Dendritic cell treated with granulocyte-macrophage colony-stimulating factor and Interleukin-4, amounts not matched to agents 40 ng/mL and 50 ng/mL, for 4 days (primary cell): ENCODE measurements around the gene TNFSF12.

Experiments
- H3K27ac Mint-ChIP-seq: one replicate; pipeline ENCODE4 v1.8.0; 2022; ENCODE audit warnings: mild to moderate bottlenecking, mixed read lengths
- H3K27me3 Mint-ChIP-seq: one replicate; pipeline ENCODE4 v1.8.0; 2022; ENCODE audit warnings: mild to moderate bottlenecking, mixed read lengths
- H3K36me3 Mint-ChIP-seq: one replicate; pipeline ENCODE4 v1.8.0; 2022; ENCODE audit warnings: low read depth, mixed read lengths
- H3K4me1 Mint-ChIP-seq: one replicate; pipeline ENCODE4 v1.8.0; 2022; ENCODE audit warnings: low read depth, mixed read lengths
- H3K4me3 Mint-ChIP-seq: one replicate; pipeline ENCODE4 v1.8.0; 2022; ENCODE audit warnings: mild to moderate bottlenecking, moderate library complexity, mixed read lengths
- H3K9me3 Mint-ChIP-seq: one replicate; pipeline ENCODE4 v1.8.0; 2022; ENCODE audit warnings: mixed read lengths
- intact Hi-C: fragments of 100-400 bp; cut with micrococcal nuclease; formaldehyde crosslinking; loops from one replicate; pipeline ENCODE4 v1.15.0; 2022

TNFSF12 gene

DNA sequence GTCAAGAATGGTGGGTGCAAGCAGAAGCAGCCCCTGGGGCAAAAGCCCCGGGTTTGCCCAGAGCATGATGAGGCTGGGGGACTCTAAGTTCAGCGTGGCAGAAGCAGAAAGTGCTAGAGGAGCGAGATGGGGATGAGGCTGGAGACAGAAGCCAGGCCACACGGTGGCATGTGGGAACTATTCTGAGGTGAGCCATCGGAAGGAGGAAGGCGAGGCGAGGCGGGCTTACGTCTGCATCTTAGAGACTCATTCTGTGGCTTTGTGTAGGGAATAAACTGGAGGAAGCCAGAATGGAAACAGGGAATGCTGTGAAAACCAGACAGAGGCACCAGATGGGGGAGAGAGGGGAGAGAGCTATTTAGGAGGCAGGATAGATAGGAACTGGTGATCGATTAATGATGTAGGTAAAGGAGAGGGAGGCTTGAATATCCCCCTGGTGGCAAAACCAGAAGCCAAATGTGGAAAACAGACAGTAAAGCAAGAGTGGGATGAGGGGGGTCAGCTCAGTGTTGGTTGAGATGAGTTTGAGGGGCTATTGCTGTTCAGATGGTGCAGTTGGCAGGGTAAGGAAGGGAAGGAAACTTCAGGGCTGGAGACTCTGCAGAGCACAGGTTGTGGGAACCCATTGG is 6.6 kb downstream of the TNFSF12 start:
- Mint-ChIP-seq H3K4me3 (no peak overlapping the region), H3K36me3 (peaks cover 73% of the 10 kb centered on the region), H3K27me3 (no peaks in the 10 kb centered on the region), H3K4me1 (peaks cover 96% of the 10 kb centered on the region), H3K9me3 (no peaks in the 10 kb centered on the region), H3K27ac (peak overlapping the region; percentile 24)
- intact Hi-C loops = no loop called here

DNA sequence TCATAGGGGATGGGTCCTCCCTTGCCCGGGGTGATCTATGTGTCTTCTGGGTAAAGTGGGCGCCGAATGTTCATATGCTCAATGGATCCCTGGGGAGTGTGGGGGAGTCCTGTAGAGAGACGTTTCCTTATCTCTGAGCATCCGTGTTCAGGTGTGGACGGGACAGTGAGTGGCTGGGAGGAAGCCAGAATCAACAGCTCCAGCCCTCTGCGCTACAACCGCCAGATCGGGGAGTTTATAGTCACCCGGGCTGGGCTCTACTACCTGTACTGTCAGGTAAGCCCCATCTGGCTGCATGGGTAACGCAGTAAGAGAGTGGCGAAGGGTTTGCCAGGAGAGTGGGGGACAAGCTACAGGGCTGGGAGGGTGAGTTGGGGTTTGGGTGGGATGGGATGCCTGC is 7.8 kb downstream of the TNFSF12 start:
- intact Hi-C loops = no loop called here
- Mint-ChIP-seq H3K36me3 (peaks cover 73% of the 10 kb centered on the region), H3K27ac (peak overlapping the region; percentile 96), H3K4me3 (no peak overlapping the region), H3K4me1 (peaks cover 96% of the 10 kb centered on the region), H3K27me3 (no peaks in the 10 kb centered on the region), H3K9me3 (no peaks in the 10 kb centered on the region)

DNA sequence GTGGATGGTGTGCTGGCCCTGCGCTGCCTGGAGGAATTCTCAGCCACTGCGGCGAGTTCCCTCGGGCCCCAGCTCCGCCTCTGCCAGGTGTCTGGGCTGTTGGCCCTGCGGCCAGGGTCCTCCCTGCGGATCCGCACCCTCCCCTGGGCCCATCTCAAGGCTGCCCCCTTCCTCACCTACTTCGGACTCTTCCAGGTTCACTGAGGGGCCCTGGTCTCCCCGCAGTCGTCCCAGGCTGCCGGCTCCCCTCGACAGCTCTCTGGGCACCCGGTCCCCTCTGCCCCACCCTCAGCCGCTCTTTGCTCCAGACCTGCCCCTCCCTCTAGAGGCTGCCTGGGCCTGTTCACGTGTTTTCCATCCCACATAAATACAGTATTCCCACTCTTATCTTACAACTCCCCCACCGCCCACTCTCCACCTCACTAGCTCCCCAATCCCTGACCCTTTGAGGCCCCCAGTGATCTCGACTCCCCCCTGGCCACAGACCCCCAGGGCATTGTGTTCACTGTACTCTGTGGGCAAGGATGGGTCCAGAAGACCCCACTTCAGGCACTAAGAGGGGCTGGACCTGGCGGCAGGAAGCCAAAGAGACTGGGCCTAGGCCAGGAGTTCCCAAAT is 8.4 kb downstream of the TNFSF12 start:
- intact Hi-C loops = no loop called here
- Mint-ChIP-seq H3K4me1 (peaks cover 92% of the 10 kb centered on the region), H3K9me3 (no peaks in the 10 kb centered on the region), H3K27ac (peak overlapping the region; percentile 96), H3K36me3 (peaks cover 76% of the 10 kb centered on the region), H3K4me3 (peak overlapping the region; percentile 22), H3K27me3 (no peaks in the 10 kb centered on the region)

DNA sequence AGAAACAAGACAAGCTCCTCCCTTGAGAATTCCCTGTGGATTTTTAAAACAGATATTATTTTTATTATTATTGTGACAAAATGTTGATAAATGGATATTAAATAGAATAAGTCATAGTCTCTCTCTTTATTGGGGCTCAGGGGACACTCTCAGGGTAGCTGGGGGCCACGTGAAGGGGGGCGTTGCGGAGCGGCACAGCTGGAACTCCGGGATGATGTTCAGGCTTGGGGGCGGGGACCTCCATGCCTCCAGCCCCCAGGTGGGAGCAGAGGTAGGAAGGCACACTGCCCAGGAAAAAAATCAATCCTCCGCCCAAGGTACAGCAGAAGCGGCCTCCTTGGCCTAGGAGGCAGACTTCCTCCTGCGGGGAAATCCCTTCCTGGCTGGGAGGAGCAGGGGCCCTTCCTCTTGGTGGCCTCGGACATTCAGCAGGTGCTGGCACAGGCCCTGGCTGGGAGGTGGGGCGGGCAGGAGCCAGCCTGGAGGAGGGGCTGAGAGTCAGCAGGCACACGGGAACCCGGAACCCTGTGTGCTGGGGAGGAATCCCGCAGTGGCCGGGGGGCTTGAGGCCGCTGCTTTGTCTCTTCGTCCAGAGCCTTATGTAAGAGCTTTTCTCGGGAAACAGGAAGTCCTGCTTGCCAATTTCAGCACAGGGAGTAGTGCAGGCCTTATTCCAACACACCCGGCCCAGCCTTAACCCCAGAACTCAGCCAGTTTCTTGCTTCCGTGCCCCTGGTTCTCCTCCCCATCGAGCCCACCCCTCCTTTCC is 9.1 kb downstream of the TNFSF12 start:
- H3K36me3 Mint-ChIP-seq = peaks cover 83% of the 10 kb centered on the region
- H3K27me3 Mint-ChIP-seq = no peaks in the 10 kb centered on the region
- peak overlapping the region; percentile 96 for H3K27ac Mint-ChIP-seq
- peaks cover 92% of the 10 kb centered on the region for H3K4me1 Mint-ChIP-seq
- intact Hi-C loops = no loop called here
- peak overlapping the region; percentile 97 for H3K4me3 Mint-ChIP-seq
- H3K9me3 Mint-ChIP-seq = no peaks in the 10 kb centered on the region

DNA sequence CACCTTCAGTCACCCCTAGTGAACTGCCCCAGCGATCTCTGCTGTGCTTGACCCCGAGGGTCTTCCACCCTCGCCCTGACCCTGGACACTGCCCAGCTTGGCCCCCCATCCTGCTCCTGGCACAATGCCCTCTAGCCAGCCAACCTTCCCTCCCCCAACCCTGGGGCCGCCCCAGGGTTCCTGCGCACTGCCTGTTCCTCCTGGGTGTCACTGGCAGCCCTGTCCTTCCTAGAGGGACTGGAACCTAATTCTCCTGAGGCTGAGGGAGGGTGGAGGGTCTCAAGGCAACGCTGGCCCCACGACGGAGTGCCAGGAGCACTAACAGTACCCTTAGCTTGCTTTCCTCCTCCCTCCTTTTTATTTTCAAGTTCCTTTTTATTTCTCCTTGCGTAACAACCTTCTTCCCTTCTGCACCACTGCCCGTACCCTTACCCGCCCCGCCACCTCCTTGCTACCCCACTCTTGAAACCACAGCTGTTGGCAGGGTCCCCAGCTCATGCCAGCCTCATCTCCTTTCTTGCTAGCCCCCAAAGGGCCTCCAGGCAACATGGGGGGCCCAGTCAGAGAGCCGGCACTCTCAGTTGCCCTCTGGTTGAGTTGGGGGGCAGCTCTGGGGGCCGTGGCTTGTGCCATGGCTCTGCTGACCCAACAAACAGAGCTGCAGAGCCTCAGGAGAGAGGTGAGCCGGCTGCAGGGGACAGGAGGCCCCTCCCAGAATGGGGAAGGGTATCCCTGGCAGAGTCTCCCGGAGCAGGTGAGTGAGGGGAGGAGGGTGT is 9.9 kb downstream of the TNFSF12 start, which contains the start of gene TNFSF13:
Gene TNFSF13 (plus strand): TSS at position 207 of the 776 bp plus-strand sequence. CDS start 290 bp downstream, at position 497.
- no peaks in the 10 kb centered on the region for H3K9me3 Mint-ChIP-seq
- H3K4me3 Mint-ChIP-seq = peak within 1 kb of the TSS; percentile 97
- H3K4me1 Mint-ChIP-seq = peaks cover 94% of the 10 kb centered on the region
- intact Hi-C loops = no loop called here
- peak within 1 kb of the TSS; percentile 96 for H3K27ac Mint-ChIP-seq
- H3K36me3 Mint-ChIP-seq = peaks cover 86% of the 10 kb centered on the region
- H3K27me3 Mint-ChIP-seq = no peaks in the 10 kb centered on the region

DNA sequence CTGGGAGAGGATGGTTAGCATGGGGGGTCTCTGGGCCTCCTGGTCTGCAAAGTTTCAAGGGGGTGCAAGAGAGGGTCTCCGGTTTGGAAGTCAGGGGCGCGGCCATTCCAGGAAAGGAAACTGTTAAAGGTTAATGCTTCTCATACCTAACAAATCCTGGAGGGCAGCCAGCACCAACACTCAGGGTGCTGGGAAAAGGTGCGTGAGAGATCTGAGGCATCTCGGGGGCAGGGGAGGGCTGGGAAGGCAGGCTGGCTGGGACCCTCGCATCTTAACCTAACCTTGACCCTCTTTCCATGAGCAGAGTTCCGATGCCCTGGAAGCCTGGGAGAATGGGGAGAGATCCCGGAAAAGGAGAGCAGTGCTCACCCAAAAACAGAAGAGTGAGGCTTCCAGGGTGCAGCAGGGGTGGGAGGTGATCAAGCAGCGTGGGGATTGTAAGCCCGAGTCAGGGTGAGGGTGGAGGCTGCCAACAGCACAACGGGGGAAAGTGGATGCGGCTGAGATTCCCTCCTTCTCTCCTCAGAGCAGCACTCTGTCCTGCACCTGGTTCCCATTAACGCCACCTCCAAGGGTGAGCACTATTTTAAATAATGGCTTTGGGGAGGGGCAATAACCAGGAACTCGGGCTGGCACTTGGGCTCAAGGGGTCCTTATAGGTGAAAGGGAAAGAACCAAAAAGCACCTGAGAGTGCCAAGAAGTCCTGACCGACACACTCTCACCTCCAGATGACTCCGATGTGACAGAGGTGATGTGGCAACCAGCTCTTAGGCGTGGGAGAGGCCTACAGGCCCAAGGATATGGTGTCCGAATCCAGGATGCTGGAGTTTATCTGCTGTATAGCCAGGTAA is 10.7 kb downstream of the TNFSF12 start:
- Mint-ChIP-seq H3K27ac (peak overlapping the region; percentile 96), H3K9me3 (no peaks in the 10 kb centered on the region), H3K4me1 (peaks cover 95% of the 10 kb centered on the region), H3K36me3 (peaks cover 88% of the 10 kb centered on the region), H3K27me3 (no peaks in the 10 kb centered on the region), H3K4me3 (peak overlapping the region; percentile 97)
- intact Hi-C loops = loop anchor here (2.0 kb wide), 1 partner anchor 123 kb away; no protein-coding TSS in a partner anchor

DNA sequence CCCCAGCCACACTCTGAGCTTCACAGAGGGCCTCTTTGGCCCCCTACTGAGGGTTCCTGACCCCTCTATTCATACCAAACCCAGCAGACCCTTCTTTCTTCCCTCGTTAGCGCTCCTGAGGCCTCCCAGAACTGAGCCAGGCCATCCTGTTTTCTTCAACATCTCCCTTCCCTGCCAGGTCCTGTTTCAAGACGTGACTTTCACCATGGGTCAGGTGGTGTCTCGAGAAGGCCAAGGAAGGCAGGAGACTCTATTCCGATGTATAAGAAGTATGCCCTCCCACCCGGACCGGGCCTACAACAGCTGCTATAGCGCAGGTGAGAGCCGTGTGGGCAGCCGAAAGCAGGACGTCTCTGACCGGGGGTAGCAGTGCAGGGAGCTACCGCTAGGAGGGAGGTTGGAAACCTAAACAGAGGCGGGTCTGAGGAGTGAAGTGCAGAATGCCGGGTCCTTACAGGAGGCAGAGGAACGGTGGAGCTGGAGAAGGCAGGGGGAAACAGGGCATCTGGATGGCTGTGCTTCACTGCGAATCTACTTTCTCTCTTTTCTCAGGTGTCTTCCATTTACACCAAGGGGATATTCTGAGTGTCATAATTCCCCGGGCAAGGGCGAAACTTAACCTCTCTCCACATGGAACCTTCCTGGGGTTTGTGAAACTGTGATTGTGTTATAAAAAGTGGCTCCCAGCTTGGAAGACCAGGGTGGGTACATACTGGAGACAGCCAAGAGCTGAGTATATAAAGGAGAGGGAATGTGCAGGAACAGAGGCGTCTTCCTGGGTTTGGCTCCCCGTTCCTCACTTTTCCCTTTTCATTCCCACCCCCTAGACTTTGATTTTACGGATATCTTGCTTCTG is 11.5 kb downstream of the TNFSF12 start:
- H3K4me3 Mint-ChIP-seq = peak overlapping the region; percentile 97
- H3K27me3 Mint-ChIP-seq = no peaks in the 10 kb centered on the region
- H3K27ac Mint-ChIP-seq = peak overlapping the region; percentile 96
- intact Hi-C loops = loop anchor here (1.0 to 2.0 kb wide), 5 partner anchors 12 to 205 kb away; partner anchors contain the start of gene TMEM95
- H3K9me3 Mint-ChIP-seq = no peaks in the 10 kb centered on the region
- peaks cover 88% of the 10 kb centered on the region for H3K36me3 Mint-ChIP-seq
- peaks cover 93% of the 10 kb centered on the region for H3K4me1 Mint-ChIP-seq

DNA sequence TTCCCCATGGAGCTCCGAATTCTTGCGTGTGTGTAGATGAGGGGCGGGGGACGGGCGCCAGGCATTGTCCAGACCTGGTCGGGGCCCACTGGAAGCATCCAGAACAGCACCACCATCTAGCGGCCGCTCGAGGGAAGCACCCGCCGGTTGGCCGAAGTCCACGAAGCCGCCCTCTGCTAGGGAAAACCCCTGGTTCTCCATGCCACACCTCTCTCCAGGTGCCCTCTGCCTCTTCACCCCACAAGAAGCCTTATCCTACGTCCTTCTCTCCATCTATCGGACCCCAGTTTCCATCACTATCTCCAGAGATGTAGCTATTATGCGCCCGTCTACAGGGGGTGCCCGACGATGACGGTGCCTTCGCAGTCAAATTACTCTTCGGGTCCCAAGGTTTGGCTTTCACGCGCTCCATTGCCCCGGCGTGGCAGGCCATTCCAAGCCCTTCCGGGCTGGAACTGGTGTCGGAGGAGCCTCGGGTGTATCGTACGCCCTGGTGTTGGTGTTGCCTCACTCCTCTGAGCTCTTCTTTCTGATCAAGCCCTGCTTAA is 12.2 kb downstream of the TNFSF12 start:
- peaks cover 91% of the 10 kb centered on the region for H3K36me3 Mint-ChIP-seq
- intact Hi-C loops = loop anchor here (1.0 to 2.0 kb wide), 5 partner anchors 11 to 206 kb away; partner anchors contain the start of gene TMEM95
- H3K4me1 Mint-ChIP-seq = peaks cover 86% of the 10 kb centered on the region
- H3K9me3 Mint-ChIP-seq = no peaks in the 10 kb centered on the region
- peak overlapping the region; percentile 96 for H3K27ac Mint-ChIP-seq
- H3K4me3 Mint-ChIP-seq = peak overlapping the region; percentile 97
- H3K27me3 Mint-ChIP-seq = no peaks in the 10 kb centered on the region

DNA sequence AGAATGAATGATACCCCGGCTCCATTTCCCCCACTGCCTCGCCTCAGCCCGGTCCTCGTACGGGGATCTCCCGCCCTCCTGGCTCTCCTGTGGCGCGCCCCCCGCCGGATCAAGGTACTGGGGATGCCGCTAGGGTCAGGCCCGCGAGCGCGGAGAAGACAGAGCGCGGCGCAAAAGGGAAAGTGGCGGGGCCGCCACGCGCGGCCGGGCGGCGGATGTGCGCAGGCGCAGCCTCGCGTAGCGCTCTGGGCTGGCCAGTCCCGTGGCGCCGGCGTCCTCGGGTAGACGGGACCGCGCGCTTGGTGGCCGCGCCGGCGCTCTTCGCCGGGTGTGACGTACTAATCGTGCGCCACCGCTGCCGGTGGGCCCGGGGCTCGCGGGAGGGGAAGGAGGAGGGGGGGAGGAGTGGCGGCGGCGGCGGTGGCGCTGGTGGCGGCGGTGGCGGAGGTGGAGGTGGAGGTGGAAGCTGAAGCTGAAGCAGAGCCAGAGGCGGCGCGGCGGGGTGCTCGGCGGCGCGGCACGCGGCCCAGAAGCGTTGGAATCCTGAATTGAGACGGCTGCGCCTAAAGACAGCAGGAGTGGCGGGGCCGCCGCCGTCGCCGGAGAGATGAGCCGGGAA is 12.8 kb downstream of the TNFSF12 start, which contains the start of gene SENP3:
Gene SENP3 (plus strand): TSS at position 331 of the 619 bp plus-strand sequence. CDS start 1,158 bp downstream, outside the sequence.
- H3K36me3 Mint-ChIP-seq = peaks cover 92% of the 10 kb centered on the region
- intact Hi-C loops = loop anchor here (1.0 to 2.0 kb wide), 5 partner anchors 11 to 206 kb away; partner anchors contain the start of gene TMEM95
- H3K27me3 Mint-ChIP-seq = no peaks in the 10 kb centered on the region
- H3K4me1 Mint-ChIP-seq = peaks cover 80% of the 10 kb centered on the region
- H3K9me3 Mint-ChIP-seq = no peaks in the 10 kb centered on the region
- H3K4me3 Mint-ChIP-seq = peak within 1 kb of the TSS; percentile 97
- H3K27ac Mint-ChIP-seq = peak within 1 kb of the TSS; percentile 96

DNA sequence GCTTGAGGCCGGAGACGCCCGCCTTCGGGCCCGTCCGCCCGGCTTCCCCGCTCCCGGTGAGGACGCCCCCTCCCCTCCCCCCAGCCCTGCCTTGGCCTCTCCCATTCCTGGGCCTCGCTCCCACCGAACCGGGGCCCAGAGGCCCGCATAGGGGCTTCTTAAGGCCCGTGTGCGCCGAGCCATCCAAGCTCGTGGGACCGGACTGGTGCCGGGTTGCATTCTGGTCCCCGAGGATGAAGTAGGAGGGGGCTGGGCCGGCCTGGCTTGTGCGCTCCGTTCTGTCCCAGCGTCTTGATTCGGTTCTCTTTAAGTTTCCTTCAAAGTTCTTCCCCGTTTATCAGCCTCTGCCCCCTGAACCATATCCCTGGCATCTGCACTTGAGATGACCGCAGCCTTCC is 13.3 kb downstream of the TNFSF12 start:
- H3K4me1 Mint-ChIP-seq = peaks cover 75% of the 10 kb centered on the region
- peak overlapping the region; percentile 96 for H3K27ac Mint-ChIP-seq
- no peaks in the 10 kb centered on the region for H3K27me3 Mint-ChIP-seq
- H3K36me3 Mint-ChIP-seq = peaks cover 92% of the 10 kb centered on the region
- peak overlapping the region; percentile 97 for H3K4me3 Mint-ChIP-seq
- intact Hi-C loops = no loop called here
- no peaks in the 10 kb centered on the region for H3K9me3 Mint-ChIP-seq

DNA sequence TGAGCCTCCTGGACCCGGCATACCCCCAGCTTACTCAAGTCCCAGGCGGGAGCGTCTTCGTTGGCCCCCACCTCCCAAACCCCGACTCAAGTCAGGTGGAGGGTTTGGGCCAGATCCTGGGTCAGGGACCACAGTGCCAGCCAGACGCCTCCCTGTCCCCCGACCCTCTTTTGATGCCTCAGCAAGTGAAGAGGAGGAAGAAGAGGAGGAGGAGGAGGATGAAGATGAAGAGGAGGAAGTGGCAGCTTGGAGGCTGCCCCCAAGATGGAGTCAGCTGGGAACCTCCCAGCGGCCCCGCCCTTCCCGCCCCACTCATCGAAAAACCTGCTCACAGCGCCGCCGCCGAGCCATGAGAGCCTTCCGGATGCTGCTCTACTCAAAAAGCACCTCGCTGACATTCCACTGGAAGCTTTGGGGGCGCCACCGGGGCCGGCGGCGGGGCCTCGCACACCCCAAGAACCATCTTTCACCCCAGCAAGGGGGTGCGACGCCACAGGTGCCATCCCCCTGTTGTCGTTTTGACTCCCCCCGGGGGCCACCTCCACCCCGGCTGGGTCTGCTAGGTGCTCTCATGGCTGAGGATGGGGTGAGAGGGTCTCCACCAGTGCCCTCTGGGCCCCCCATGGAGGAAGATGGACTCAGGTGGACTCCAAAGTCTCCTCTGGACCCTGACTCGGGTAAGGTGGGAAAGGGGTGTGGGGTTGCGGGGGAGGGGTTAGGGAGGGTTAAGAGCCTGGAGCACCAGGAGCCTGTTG is 14.4 kb downstream of the TNFSF12 start:
- intact Hi-C loops = no loop called here
- H3K4me3 Mint-ChIP-seq = peak overlapping the region; percentile 97
- peaks cover 95% of the 10 kb centered on the region for H3K36me3 Mint-ChIP-seq
- peak overlapping the region; percentile 96 for H3K27ac Mint-ChIP-seq
- H3K4me1 Mint-ChIP-seq = peaks cover 70% of the 10 kb centered on the region
- no peaks in the 10 kb centered on the region for H3K9me3 Mint-ChIP-seq
- H3K27me3 Mint-ChIP-seq = no peaks in the 10 kb centered on the region
